Suprapubic skin (tissue), 4 donors: ENCODE data around the gene NFKBIE. TPM values are rescaled to one million over a fixed set of nuclear protein-coding genes. Genes with fewer than 3 reads are reported as not detected.

Experiments used
- DNase-seq, 2 donors: peaks; one replicate each; pipeline ENCODE4 v3.0.0-alpha.2; 2019; ENCODE audit warnings: low spot score in 2 of 2
- H3K27ac ChIP-seq: fragments of 200-600 bp; sonication (generic); one replicate; pipeline ENCODE4 v1.5.1; 2019
- H3K27me3 ChIP-seq: fragments of 200-600 bp; sonication (generic); one replicate; pipeline ENCODE4 v1.5.1; 2019
- H3K36me3 ChIP-seq: fragments of 200-600 bp; sonication (generic); one replicate; pipeline ENCODE4 v1.5.1; 2019
- H3K4me1 ChIP-seq: fragments of 200-600 bp; sonication (generic); one replicate; pipeline ENCODE4 v1.5.1; 2019
- H3K4me3 ChIP-seq: fragments of 200-600 bp; sonication (generic); one replicate; pipeline ENCODE4 v1.5.1; 2019; ENCODE audit warnings: mild to moderate bottlenecking
- H3K9me3 ChIP-seq: fragments of 200-600 bp; sonication (generic); one replicate; pipeline ENCODE4 v1.5.1; 2019
- CTCF ChIP-seq, 2 donors: fragments of 200-600 bp in 1 of 2; fragments of 450-650 bp in 1 of 2; sonication (generic) in 1 of 2; IDR thresholded peaks; one replicate each; pipeline ENCODE4 v1.5.1; 2016 to 2019; ENCODE audit warnings: antibody characterized with exemption in 2 of 2, mild to moderate bottlenecking in 1 of 2, moderate library complexity in 1 of 2
- EP300 ChIP-seq: sonication (generic); formaldehyde crosslinking; IDR thresholded peaks from one replicate; pipeline ENCODE4 v1.6.1; 2017; ENCODE audit warnings: antibody characterized with exemption
- POLR2A ChIP-seq, 2 donors: fragments of 450-650 bp; IDR thresholded peaks; one replicate each; pipeline ENCODE4 v1.6.1; 2017; ENCODE audit warnings: antibody characterized with exemption in 2 of 2, mild to moderate bottlenecking in 2 of 2, moderate library complexity in 2 of 2
- POLR2AphosphoS5 ChIP-seq, 3 donors: sonication (generic); formaldehyde crosslinking; IDR thresholded peaks; one replicate each; pipeline ENCODE4 v1.6.1; 2017; ENCODE audit warnings: antibody characterized with exemption in 3 of 3
- whole genome bisulfite sequencing: methylation state at CpG from one replicate; pipeline ENCODE4 v1.1.5; 2018; 5-methylcytosine and 5-hydroxymethylcytosine counted together
- total RNA-seq, 4 donors: library from RNA; depleted of rRNA; stranded (reverse); fragments of >200 nt; gene quantifications; one replicate each; pipeline ENCODE4 v1.1.0, GENCODE V29; 2016

Gene NFKBIE
- total RNA-seq, 4 donors from 2014 or later, result 12.9 to 25.0 (median 16.1) TPM

- Histone ChIP-seq H3K36me3 (peaks cover 37% of the 10 kb centered on the region), H3K4me1 (peaks cover 62% of the 10 kb centered on the region), H3K9me3 (no peaks in the 10 kb centered on the region), H3K27ac (no peak overlapping the region), H3K4me3 (no peak overlapping the region), H3K27me3 (no peaks in the 10 kb centered on the region)
- WGBS, result 80% methylated on average over 5 of the region's 5 CpGs
- DNase-seq, result no peak
- no peak for TF ChIP-seq POLR2AphosphoS5 (IDR thresholded peaks at IDR 0.05)
- no peak for TF ChIP-seq EP300
- no peak for TF ChIP-seq POLR2A (IDR thresholded peaks at IDR 0.05)
- no peak for TF ChIP-seq CTCF (IDR thresholded peaks at IDR 0.05)
These were observed 36.5 kb downstream of the NFKBIE start for GRCh38 chr6:44228836-44229235.

- 86% methylated on average over 7 of the region's 7 CpGs for WGBS
- H3K27ac ChIP-seq, result no peak overlapping the region
These were observed 36.9 kb downstream of the NFKBIE start for GRCh38 chr6:44228433-44228832.

GRCh38 chr6:44228031-44228430, 37.3 kb downstream of the NFKBIE start:
- Histone ChIP-seq H3K27ac (no peak overlapping the region), H3K27me3 (no peaks in the 10 kb centered on the region), H3K4me1 (peaks cover 64% of the 10 kb centered on the region), H3K9me3 (no peaks in the 10 kb centered on the region), H3K4me3 (no peak overlapping the region), H3K36me3 (peaks cover 35% of the 10 kb centered on the region)
- DNase-seq, result no peak
- 92% methylated on average over 6 of the region's 6 CpGs for WGBS
- TF ChIP-seq POLR2A (IDR thresholded peaks at IDR 0.05), result no peak
- TF ChIP-seq POLR2AphosphoS5 (IDR thresholded peaks at IDR 0.05), result no peak
- no peak for TF ChIP-seq CTCF (IDR thresholded peaks at IDR 0.05)
- TF ChIP-seq EP300, result no peak

More at GRCh38 chr6:44228433-44228832, 36.9 kb downstream of the NFKBIE start:
- DNase-seq, result no peak
- no peak for TF ChIP-seq EP300
- no peak for TF ChIP-seq CTCF (IDR thresholded peaks at IDR 0.05)
- no peak for TF ChIP-seq POLR2AphosphoS5 (IDR thresholded peaks at IDR 0.05)
- no peak for TF ChIP-seq POLR2A (IDR thresholded peaks at IDR 0.05)
- Histone ChIP-seq H3K4me3 (no peak overlapping the region), H3K4me1 (peaks cover 62% of the 10 kb centered on the region), H3K9me3 (no peaks in the 10 kb centered on the region), H3K27me3 (no peaks in the 10 kb centered on the region), H3K36me3 (peaks cover 37% of the 10 kb centered on the region)

GRCh38 chr6:44227148-44227793, 38.1 kb downstream of the NFKBIE start:
- DNase-seq, result no peak

More at GRCh38 chr6:44227148-44227793, 38.1 kb downstream of the NFKBIE start:
- Histone ChIP-seq H3K9me3 (no peaks in the 10 kb centered on the region), H3K27me3 (no peaks in the 10 kb centered on the region), H3K4me1 (peaks cover 67% of the 10 kb centered on the region), H3K4me3 (peak overlapping the region; percentile 10), H3K36me3 (peaks cover 28% of the 10 kb centered on the region), H3K27ac (no peak overlapping the region)
- no peak for TF ChIP-seq POLR2A (IDR thresholded peaks at IDR 0.05)
- TF ChIP-seq EP300, result no peak
- no peak for TF ChIP-seq POLR2AphosphoS5 (IDR thresholded peaks at IDR 0.05)
- no peak for TF ChIP-seq CTCF (IDR thresholded peaks at IDR 0.05)
- 29% methylated on average over 7 of the region's 7 CpGs for WGBS
